Fibroblast of the aortic adventitia (primary cell): ENCODE results near the gene GPC1. TPM values are rescaled to one million over a fixed set of nuclear protein-coding genes. Genes with fewer than 3 reads are reported as not detected.

ENCODE experiments used
- small RNA-seq: library from RNA; depleted of rRNA; stranded (forward); fragments of <200 nt; gene quantifications from one replicate; pipeline ENCODE3, GENCODE V24; 2012
- total RNA-seq: library from RNA; depleted of rRNA; stranded (reverse); fragments of >200 nt; gene quantifications from 2 replicates; pipeline ENCODE4 v1.2.3, GENCODE V29; 2012; ENCODE audit warnings: low replicate concordance

GPC1 gene
- total RNA-seq, 1 donor: 44.7 TPM

Small RNAs within 50 kb of the gene (small RNA-seq; reads per million reads assigned to genes)
- gene MIR149: 23.9 reads per million, percentile 96 among the genes with 10 or more reads in this experiment

Other genes starting within 250 kb of the GPC1 start
- 10.7 and 11.0 TPM in 2 replicates for gene ANKMY1, start 122.3 kb downstream of the GPC1 start, total RNA-seq
- gene DUSP28, start 124.7 kb downstream of the GPC1 start, total RNA-seq: 3.6 and 6.1 TPM in 2 replicates
- 11.3 and 12.7 TPM in 2 replicates for gene RNPEPL1, start 132.8 kb downstream of the GPC1 start, total RNA-seq
- gene CAPN10, start 151.1 kb downstream of the GPC1 start, total RNA-seq: 14.3 and 44.2 TPM in 2 replicates
- gene GPR35, start 189.8 kb downstream of the GPC1 start, total RNA-seq: 0.09 and 0.25 TPM in 2 replicates
- not detected in 2 replicates for gene AQP12B, start 247.2 kb downstream of the GPC1 start, total RNA-seq